NCI-H187 treated with DMSO at 0.1 percent for 48 hours (cell line): ENCODE data around the gene ADPRM.

ENCODE experiments used
- DNase-seq: peaks from one replicate; lab custom pipeline; 2025; lab: John Stamatoyannopoulos, UW

ADPRM gene

DNA sequence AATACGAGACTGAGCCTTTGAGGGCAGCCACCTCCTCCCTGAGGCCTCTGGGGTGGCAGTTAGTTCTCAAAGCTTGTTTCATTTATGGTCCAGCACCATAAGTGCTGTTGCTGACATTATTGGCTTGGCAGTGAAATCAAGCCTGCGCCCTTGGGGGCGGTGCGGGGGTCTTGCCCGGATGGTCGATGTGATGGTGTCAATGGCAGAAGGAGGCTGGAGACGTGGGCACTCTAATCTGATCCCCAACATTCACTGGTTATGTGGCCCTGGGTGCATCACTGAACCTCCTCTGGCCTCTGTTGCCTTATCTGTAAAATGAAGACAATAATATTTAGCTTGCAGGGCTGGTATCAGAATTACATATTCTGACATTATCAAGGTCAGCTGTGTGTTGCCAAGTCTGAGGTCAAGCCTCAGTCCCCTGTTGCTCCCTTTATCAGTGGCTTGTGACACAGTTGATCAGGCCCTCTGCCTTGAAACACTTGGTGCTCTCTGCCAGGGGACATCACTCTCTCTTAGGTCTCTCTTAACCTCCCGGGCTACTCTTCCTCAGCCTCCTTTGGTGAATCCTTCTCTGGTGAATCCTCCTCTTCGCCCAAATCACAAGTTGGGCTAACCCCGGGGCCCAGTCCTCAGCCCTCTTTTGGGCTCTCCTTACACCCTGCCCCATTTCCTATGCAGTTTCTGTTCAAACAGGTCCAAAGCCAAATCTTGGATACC lies 44.2 kb downstream of the ADPRM start:
- no peak for DNase-seq

DNA sequence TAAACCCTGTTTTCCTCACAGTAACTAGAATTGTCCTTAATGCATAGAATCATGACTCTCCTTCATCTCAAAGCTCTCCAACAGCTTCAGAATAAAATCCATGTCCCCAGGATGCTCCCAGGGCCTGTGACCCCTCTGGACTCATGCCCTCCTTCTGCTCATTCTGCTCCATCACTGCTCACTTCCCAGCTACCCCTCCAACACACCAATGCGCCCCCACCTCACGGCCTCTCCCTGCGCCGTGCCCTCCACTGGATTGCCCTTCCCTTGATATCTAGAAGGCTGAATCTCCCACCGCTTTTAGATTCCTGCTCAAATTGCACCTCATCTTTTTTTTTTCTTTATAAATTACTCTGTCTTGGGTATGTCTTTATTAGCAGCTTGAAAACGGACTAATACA lies 45.0 kb downstream of the ADPRM start:
- DNase-seq, result no peak

DNA sequence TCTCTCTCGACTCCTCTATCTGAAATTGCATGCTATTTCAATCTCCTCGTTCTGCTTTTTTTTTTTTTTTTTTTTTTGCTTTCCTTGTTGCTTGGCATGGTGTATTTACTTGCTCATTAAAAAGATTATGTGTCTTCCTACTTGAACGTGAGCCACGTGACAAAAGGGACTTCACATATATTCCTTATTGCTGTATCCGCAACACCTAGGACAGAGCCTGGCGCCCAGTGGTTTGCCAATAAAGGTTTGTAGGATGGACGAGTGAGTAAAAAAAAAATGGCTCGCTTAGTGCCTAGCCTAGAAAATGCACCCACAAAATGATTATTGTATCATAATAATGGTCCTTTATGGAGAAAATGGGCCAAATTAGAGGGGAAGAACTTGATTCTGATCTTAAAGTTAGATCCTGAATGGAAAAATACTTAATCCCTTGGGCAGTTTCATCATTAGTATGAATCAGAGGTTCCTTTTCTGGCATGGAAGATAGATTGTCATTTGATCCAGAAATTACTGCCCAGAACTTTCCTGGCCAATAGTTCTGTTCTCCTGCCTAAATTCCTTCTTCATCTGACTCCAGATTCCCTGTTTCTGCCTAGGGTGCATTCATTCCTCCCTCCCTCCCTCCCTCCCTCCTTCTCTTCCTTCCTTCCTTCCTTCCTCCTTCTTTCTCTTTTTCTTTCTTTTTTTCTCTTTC lies 46.1 kb downstream of the ADPRM start:
- DNase-seq, result no peak

DNA sequence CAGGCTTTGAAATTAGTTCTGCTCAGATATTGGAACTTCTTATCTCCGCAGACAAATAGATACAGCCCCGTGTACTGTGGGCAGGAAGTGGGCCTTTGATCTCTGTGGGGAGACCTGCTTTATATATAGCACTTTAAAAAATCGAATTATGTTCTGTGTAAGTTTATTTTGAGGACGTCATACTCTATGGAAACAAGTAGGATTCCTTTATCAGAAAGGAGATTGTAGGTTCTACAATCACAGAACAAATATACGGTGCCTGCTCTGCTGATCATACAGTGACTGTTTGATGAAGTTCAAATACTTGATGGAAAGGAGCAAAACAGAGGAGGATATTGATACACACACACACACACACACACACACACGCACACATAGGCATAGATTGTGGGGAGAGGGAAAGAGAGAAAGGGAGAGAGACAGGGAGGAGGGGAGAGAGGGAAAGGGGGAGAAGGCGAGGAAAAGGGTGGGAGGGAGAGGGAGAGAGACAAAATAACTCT lies 47.2 kb downstream of the ADPRM start:
- no peak for DNase-seq

DNA sequence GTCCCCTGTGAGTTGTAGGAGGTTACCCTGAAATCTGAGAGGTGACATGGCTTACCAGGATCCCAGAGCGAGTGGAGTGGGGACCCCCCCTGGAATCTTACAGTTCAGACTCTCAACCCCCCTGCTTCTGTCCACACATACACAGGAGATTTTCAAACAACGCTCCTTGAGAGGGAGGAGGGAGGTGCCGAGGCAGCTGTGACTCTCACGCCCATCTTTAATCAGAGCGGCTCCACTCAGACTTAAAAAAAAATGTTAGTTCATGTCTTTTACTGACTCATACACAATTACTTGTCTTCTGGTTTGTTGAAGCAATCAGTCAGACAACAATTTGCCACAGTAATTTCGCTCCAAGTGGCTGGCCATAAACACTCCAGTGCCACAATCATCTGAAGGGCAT lies 47.8 kb downstream of the ADPRM start:
- no peak for DNase-seq

DNA sequence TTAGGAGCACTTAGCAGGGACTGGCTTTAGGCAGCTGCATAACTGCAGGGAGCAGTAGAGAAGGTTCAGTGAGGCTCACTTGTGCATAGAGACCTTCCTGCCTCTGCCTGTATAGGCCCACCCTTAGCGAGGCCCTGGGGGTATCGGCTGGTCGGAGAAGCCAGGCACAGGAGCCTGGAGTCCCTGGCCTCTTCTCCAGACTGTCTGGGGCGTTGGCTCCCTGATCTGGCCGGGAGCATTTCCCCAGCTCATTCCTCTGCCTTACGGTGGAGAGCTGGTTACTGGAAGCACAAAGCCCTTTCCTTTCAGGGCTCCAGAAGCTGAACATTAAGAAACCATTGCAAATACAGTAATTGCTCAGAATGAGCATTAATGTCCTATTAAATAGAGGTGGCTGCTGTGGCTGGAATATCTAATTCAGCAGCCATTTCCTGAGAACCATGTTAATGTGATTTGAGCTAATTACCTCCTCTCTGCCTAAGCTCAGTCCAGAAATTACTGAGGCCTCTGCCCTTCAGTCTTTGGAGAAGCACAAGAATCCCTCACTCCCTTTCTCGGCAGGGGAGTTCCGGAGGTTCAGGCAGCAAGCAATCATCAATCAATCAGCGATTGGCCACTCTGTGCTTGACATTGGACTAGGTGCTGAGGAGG lies 51.3 kb downstream of the ADPRM start:
- no peak for DNase-seq

DNA sequence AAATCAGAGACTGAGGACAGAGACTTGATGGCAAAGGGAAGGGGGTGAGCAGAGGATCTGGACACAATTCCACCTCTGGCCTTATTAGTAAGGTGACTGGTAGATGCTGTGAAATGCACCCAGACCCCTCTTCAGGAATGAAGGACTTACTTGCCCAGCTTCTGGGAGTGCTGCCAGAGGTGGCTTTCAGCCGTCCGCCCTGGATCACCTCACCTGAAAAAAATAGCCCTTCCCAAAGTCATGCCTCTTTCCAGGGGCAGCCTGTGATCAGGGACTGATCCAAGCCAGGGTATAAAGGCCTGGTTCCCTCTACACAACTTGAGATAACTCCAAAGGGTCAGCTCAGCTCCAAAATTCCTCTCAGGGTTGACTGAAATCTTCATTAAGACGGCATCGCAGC lies 52.8 kb downstream of the ADPRM start:
- no peak for DNase-seq

DNA sequence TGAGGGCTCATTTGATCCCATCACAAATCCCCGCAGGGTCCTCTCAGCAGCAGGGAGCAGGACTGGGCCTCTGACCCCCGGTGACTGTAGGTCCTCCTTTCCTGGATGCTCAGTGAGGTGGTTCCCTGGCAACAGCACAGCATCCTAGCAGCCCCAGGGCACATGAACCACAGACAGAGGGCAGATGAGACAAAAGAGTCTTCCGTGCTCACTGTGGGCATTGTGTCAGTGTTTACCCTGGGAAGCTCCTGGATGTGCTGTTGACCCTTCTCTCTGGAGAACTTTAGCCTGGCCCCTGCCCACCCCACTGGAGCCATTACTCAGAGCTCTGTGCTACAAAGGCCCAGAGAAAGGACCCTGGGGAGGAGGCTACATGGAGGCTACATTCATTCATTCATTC lies 54.2 kb downstream of the ADPRM start:
- no peak for DNase-seq

DNA sequence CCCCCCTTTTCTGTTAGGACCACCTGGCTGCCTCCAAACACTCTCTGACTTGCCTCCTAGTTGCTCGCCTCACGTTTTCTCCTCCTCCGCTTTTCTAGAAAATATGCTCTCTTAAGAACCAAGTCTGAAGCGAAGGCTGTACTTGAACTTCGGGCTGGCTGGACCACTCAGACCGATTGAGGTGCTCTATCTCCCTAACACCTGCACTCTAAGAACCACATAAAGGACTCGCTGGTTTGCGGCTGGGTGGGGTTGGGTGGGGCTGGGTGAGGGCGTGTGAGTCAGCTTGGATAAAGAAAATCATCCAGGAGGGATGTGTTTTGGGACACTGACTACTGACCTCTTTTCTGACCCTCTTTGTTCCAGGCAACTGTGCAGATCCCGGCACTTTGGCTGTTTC lies 55.3 kb downstream of the ADPRM start:
- no peak for DNase-seq

DNA sequence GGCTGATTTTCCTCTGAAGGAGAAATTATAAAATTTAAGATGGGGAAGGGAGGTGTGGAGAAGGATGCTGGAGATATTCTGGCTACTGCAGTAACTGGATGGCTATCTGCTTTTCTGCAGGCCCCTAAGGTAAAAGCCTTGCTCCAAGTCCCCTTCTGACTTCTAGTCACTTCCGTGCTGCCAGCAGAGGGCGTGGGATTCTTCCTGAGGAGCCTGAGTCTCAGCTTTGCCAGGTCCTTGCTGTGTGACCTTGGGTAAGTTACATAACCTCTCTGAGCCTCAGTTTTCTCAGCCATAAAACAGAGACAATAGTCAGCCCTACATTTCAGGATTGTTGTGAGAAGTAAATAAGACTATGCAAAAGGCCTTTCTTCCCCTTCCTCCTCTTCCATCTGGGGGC lies 56.7 kb downstream of the ADPRM start:
- no peak for DNase-seq

DNA sequence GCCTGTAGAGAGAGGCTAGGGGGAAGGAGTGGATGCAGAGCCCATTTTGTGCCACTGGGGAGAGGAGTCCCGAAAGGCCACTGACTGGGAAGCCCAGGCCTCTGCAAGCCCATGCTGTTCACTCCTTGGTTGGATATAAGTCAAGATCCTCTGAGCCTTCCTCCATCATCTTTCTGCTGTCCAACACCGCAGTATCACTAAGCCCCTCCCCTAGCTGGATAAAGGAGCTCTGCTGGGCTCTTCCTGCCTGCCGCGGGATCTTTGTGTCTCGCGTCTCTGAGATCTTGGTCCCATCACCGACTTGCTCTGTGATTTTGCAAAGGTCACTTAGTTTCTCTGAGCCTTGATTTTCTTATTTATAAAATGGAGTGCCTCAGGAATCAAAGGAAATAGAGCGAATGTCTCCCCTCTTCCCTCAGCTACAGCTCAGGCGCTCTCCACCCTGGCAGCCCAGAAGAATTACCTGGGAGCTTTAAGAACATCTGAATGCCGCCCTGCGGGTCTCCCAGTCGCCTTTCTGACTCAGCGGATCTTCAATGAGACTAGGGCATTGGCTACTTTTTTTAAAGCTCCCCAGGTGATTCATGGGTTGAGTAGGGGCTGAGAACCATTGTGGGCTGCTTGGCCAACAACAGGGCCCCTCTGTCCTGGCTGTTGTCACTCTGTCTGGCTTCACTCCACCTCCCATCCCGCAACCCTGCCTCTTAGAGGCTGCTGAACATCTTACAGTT lies 57.6 kb downstream of the ADPRM start:
- no peak for DNase-seq

DNA sequence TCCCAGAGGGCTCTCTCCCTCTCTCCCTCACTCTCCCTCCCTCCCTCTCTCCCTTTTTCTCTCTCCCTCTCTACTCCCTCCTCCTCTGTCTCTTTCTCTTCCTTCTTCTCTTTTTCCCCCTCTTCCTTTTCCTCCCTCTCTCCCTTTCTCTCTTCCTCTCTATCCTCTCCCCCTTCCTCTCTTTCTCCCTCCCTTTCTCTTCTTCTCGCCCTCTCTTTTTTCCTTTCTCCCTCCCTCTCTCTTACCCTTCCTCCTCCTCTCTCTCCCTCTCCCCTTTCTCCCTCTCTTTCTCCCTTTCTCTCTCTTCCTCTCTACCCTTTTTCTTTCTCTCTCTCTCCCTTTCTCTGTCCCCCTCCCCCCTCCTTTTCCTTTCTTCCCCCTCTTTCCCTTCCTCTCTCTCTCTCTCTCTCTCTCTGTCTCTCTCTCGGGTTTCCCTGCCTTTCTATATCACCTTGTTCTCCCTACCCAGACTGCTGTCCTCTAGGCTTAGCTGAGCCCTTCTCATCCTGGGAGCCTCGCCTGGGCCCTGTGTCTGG lies 58.3 kb downstream of the ADPRM start:
- no peak for DNase-seq

DNA sequence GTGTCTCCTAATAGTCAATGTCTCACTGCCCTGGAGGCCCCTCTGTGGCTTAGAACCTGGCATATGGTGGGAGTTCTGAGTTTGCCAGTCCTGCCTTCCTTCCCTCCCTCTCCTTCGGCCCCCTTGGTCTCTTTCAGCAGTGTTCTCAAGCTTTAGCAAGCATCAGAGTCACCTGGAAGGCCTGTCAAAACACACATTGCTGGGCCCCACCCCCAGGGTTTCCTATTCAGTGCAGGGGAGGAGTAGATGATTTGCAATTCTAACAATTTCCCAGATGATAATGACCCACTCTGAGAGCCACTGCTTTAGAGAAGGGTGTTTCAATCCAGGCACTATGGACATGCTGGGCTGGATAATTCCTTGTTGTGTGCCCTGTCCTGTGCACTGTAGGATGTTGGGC lies 58.8 kb downstream of the ADPRM start:
- DNase-seq, result no peak

DNA sequence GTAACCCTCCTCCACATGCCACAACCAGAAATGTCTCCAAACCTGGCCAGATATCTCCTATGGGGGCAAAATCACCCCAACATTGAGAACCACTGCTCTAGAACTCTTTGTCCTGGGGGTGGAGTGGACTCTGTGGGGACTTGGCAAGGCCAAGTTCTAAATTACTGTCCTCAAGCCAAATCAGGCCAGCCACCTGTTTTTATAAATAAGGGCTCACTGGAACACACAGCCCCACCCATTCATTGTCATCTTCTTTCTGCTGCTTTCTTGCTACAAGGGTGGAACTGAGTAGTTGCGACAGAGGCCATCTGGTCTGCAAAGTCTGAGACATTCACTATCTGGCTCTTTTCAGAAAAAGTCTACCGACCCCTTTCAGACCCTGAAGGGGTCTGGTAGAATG lies 59.2 kb downstream of the ADPRM start:
- DNase-seq, result no peak

DNA sequence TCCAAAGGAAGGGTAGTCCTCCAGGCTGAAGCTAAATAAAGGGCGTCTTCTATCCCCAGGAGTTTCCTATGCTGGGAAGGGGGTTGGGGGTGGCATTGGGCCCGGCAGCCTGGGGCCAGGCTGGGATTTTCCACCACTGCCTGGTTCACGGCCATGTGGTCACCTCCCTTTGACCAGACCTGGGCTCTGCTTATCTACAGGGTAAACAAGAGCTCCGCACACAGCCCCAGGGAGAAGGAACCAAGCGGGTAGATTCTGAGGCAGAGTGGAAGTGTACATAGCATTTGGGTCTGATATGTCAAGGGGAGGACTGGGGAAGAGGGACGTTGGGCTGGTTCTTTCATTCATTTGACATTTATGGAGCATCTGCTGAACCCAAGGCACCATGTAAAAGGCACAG lies 59.7 kb downstream of the ADPRM start:
- no peak for DNase-seq

DNA sequence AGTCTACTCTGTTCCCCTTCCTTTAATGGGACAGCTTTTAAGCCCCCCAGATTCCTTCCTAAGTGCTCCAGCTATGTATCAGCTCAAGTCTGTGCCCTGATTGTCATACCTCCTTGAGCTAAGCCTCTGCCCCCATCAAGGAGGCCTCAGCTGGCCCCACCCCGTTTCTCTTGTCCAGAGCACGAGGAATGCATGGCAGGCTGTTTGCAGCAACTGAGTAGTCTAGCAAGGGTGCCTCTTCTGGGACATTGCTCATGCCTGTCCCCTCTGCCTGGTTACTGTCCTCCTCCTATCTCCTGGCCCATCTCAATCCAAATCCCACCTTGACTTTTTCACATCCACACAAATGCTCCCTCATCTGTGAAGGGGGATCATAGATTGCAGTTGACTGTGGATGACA lies 60.3 kb downstream of the ADPRM start:
- DNase-seq, result no peak

DNA sequence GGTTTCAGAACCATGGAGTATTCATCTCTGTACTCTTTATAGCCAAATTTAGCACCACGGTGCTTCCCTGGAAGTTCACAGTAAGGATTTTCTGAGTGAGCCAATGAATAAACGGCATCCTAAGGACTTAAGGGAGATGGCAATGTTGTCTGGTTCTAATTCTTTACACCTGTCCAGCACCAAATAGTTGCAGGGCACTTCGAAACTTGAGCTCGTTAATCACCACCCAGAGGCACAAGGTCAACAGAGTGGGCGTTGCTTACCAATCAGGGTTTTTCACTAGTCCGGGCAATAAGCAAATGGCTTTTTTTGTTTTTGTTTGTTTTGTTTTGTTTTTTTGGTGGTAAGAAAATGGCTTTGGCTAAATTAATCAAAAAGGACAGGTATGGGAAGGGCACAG lies 60.7 kb downstream of the ADPRM start:
- DNase-seq, result no peak
